Fibroblast of lung (primary cell): ENCODE measurements around the gene NEAT1. TPM values are rescaled to one million over a fixed set of nuclear protein-coding genes. Genes with fewer than 3 reads are reported as not detected.

Experiments
- DNase-seq, 2 donors: peaks; one replicate each; pipeline versions ENCODE4 v3.0.0 to v3.0.0-alpha.2; 2010; ENCODE audit warnings: low read depth in 2 of 2
- H2AFZ ChIP-seq: 2 replicates; pipeline ENCODE4 v1.5.1; 2012; ENCODE audit warnings: low read length, control low read depth, inconsistent platforms
- H3K27ac ChIP-seq: 2 replicates; pipeline ENCODE4 v1.5.1; 2011; ENCODE audit warnings: low read length, control low read depth; ENCODE audit not compliant: insufficient read depth
- H3K27me3 ChIP-seq: 2 replicates; pipeline ENCODE4 v1.5.1; 2011; ENCODE audit warnings: mild to moderate bottlenecking, low read length; ENCODE audit not compliant: control insufficient read depth, insufficient read depth
- H3K36me3 ChIP-seq: 2 replicates; pipeline ENCODE4 v1.5.1; 2011; ENCODE audit warnings: low read length; ENCODE audit not compliant: control insufficient read depth, insufficient read depth
- H3K4me1 ChIP-seq: 2 replicates; pipeline ENCODE4 v1.5.1; 2011; ENCODE audit warnings: low read length; ENCODE audit not compliant: control insufficient read depth, insufficient read depth; ENCODE audit errors: extremely low read depth
- H3K4me2 ChIP-seq: 2 replicates; pipeline ENCODE4 v1.5.1; 2011; ENCODE audit warnings: low read length, control low read depth; ENCODE audit not compliant: insufficient read depth; ENCODE audit errors: extremely low read depth
- H3K4me3 ChIP-seq, 4 experiments: fragments of 200-600 bp in 1 of 4; sonication (generic) in 1 of 4; replicated peaks in 1 of 4; 2 replicates each; pipeline ENCODE4 v1.5.1; 2011 to 2016; ENCODE audit warnings: low read length in 4 of 4, low read depth in 3 of 4, mild to moderate bottlenecking in 3 of 4, control low read depth in 2 of 4, inconsistent platforms in 1 of 4, mixed read lengths in 1 of 4; ENCODE audit not compliant: insufficient read depth in 1 of 4; ENCODE audit errors: control extremely low read depth in 1 of 4
- H3K79me2 ChIP-seq: 2 replicates; pipeline ENCODE4 v1.5.1; 2012; ENCODE audit warnings: mild to moderate bottlenecking, low read length, inconsistent platforms; ENCODE audit not compliant: control insufficient read depth, insufficient read depth
- H3K9ac ChIP-seq: 2 replicates; pipeline ENCODE4 v1.5.1; 2011; ENCODE audit warnings: mild to moderate bottlenecking, low read length, control low read depth; ENCODE audit not compliant: insufficient read depth
- H3K9me3 ChIP-seq: 2 replicates; pipeline ENCODE4 v1.5.1; 2012; ENCODE audit warnings: low read depth, low read length; ENCODE audit not compliant: control insufficient read depth, insufficient read depth
- H4K20me1 ChIP-seq: 2 replicates; pipeline ENCODE4 v1.5.1; 2011; ENCODE audit warnings: low read length; ENCODE audit not compliant: control insufficient read depth, insufficient read depth; ENCODE audit errors: extremely low read depth
- CTCF ChIP-seq, 2 donors: IDR thresholded peaks in 1 of 2; conservative IDR thresholded peaks in 1 of 2; 1 replicate in 1 of 2; 2 replicates in 1 of 2; pipeline ENCODE4 v1.5.1; 2011 to 2012; ENCODE audit warnings: low read length in 2 of 2, control low read depth in 1 of 2, inconsistent platforms in 1 of 2, low read depth in 1 of 2, mild to moderate bottlenecking in 1 of 2
- EZH2 ChIP-seq: IDR thresholded peaks from 2 replicates; pipeline ENCODE4 v1.5.1; 2012; ENCODE audit warnings: low read length, control low read depth, mild to moderate bottlenecking; ENCODE audit errors: missing control alignments
- polyA plus RNA-seq, 2 donors: library from polyadenylated mRNA; depleted of rRNA in 1 of 2; stranded (reverse) in 1 of 2; unstranded in 1 of 2; fragments of >200 nt; gene quantifications; 2 replicates each; pipeline ENCODE4 v1.2.1, GENCODE V29; 2011 to 2012; ENCODE audit warnings: missing spikeins in 1 of 2
- total RNA-seq: library from RNA; depleted of rRNA; stranded (reverse); fragments of >200 nt; gene quantifications from 2 replicates; pipeline ENCODE4 v1.2.1, GENCODE V29; 2014

The NEAT1 gene
- total and polyA plus RNA-seq, 2 donors (not counting 1 experiment from before 2014, with no cell fraction given), result 40.9 to 299 TPM

GRCh38 chr11:65433657-65434056 is 11.1 kb downstream of the NEAT1 start:
- no peak for DNase-seq
- no peaks in the 10 kb centered on the region for H3K9me3 ChIP-seq
- no peak overlapping the region for H3K9ac ChIP-seq
- H2AFZ ChIP-seq, result no peak overlapping the region
- H3K27ac ChIP-seq, result no peak overlapping the region
- peaks cover 25% of the 10 kb centered on the region for H4K20me1 ChIP-seq
- peaks cover 25% of the 10 kb centered on the region for H3K36me3 ChIP-seq
- H3K27me3 ChIP-seq, result no peaks in the 10 kb centered on the region
- no peak for TF ChIP-seq EZH2
- TF ChIP-seq CTCF (conservative IDR thresholded peaks at IDR 0.05 in 1 of 2, IDR thresholded peaks at IDR 0.05 in 1 of 2; ENCODE audit: low read depth in 1 of 2, low read length in 2 of 2), result no peak
- H3K4me2 ChIP-seq, result no peak overlapping the region
- H3K79me2 ChIP-seq, result peaks cover 97% of the 10 kb centered on the region
- H3K4me3 ChIP-seq, result peak overlapping the region in 1 of 4 experiments; percentile 90
- H3K4me1 ChIP-seq, result peaks cover 5% of the 10 kb centered on the region

- peak overlapping the region; percentile 35 for H3K27ac ChIP-seq
- H3K4me1 ChIP-seq, result peaks cover 5% of the 10 kb centered on the region
- H2AFZ ChIP-seq, result no peak overlapping the region
- peaks cover 97% of the 10 kb centered on the region for H3K79me2 ChIP-seq
- H3K4me3 ChIP-seq, result peak overlapping the region in 3 of 4 experiments; percentile 2 to 44 (median 4)
- peaks cover 28% of the 10 kb centered on the region for H3K36me3 ChIP-seq
- no peaks in the 10 kb centered on the region for H3K27me3 ChIP-seq
- H3K9ac ChIP-seq, result no peak overlapping the region
- DNase-seq, result peak; percentile 33 to 46
- H3K4me2 ChIP-seq, result peak overlapping the region; percentile 60
- peaks cover 22% of the 10 kb centered on the region for H4K20me1 ChIP-seq
- H3K9me3 ChIP-seq, result no peaks in the 10 kb centered on the region
- TF ChIP-seq EZH2 (no peak), CTCF (conservative IDR thresholded peaks at IDR 0.05 in 1 of 2, IDR thresholded peaks at IDR 0.05 in 1 of 2; ENCODE audit: low read depth in 1 of 2, low read length in 2 of 2) (no peak)
Measured at GRCh38 chr11:65434057-65434666, 11.6 kb downstream of the NEAT1 start.

GRCh38 chr11:65434667-65435410 is 12.2 kb downstream of the NEAT1 start:
- H3K27me3 ChIP-seq, result no peaks in the 10 kb centered on the region
- H3K27ac ChIP-seq, result peak overlapping the region; percentile 35
- H3K36me3 ChIP-seq, result peaks cover 30% of the 10 kb centered on the region
- H3K9ac ChIP-seq, result no peak overlapping the region
- no peak overlapping the region for H2AFZ ChIP-seq
- no peak for TF ChIP-seq EZH2
- TF ChIP-seq CTCF (conservative IDR thresholded peaks at IDR 0.05 in 1 of 2, IDR thresholded peaks at IDR 0.05 in 1 of 2; ENCODE audit: low read depth in 1 of 2, low read length in 2 of 2), result no peak
- H3K79me2 ChIP-seq, result peaks cover 97% of the 10 kb centered on the region
- peak in 1 of 2 donors; percentile 45 for DNase-seq
- H3K9me3 ChIP-seq, result no peaks in the 10 kb centered on the region
- H3K4me1 ChIP-seq, result peaks cover 5% of the 10 kb centered on the region
- peak overlapping the region in 3 of 4 experiments; percentile 2 to 44 (median 4) for H3K4me3 ChIP-seq
- peak overlapping the region; percentile 60 for H3K4me2 ChIP-seq
- peaks cover 19% of the 10 kb centered on the region for H4K20me1 ChIP-seq
